Measurements from ENCODE around the gene AIFM1.
A peak's percentile ranks its signal among the peaks of the same experiment; 100 is the strongest.

The AIFM1 gene

DNA sequence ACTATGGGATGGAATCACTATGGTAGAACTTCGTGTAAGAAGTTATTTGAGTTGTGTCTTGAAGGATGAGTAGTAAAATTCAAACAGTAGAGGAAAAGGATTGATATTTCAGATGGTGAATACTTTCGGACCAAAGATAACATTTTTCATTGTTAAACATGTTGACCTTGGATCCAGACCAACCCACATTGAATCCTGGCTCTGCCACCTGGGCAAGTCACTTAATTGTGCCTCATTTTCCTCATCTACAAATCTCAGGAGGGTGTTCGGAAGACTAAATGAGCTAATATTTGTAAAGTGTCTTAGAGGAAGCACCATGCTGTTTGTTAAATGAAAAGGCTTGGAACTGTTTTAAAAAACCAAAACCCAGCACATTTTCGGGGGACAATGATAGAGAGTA lies 1.4 kb upstream of the AIFM1 start:
- Histone ChIP-seq H3K36me3 (ENCODE audit: control insufficient read depth, insufficient read depth, low read length, severe bottlenecking) (no peaks in the 10 kb centered on the region), H3K27me3 (replicated peaks; ENCODE audit: control insufficient read depth, insufficient read depth, low read length) (no peaks in the 10 kb centered on the region), H3K4me3 (ENCODE audit: low read length) (peak overlapping the region; percentile 89), H3K4me1 (ENCODE audit: control insufficient read depth, insufficient read depth, low read length) (peaks cover 8% of the 10 kb centered on the region), H3K9me3 (ENCODE audit: control insufficient read depth, low read length) (no peaks in the 10 kb centered on the region), H3K9ac (ENCODE audit: low read length) (peak overlapping the region; percentile 93)
- no peak for DNase-seq (ENCODE audit: low read depth)

GRCh38 chrX:130166503-130166777 lies 799 bp upstream of the AIFM1 start:
- Histone ChIP-seq H3K36me3 (ENCODE audit: control insufficient read depth, insufficient read depth, low read length, severe bottlenecking) (no peaks in the 10 kb centered on the region), H3K27me3 (replicated peaks; ENCODE audit: control insufficient read depth, insufficient read depth, low read length) (no peaks in the 10 kb centered on the region), H3K9ac (ENCODE audit: low read length) (peak overlapping the region; percentile 93), H3K9me3 (ENCODE audit: control insufficient read depth, low read length) (no peaks in the 10 kb centered on the region), H3K4me3 (ENCODE audit: low read length) (peak overlapping the region; percentile 89), H3K4me1 (ENCODE audit: control insufficient read depth, insufficient read depth, low read length) (peaks cover 10% of the 10 kb centered on the region)
- DNase-seq (ENCODE audit: low read depth) = no peak

- DNase-seq (ENCODE audit: low read depth) = peak; percentile 59
Measured at GRCh38 chrX:130165181-130165702, 399 bp downstream of the AIFM1 start.

DNA sequence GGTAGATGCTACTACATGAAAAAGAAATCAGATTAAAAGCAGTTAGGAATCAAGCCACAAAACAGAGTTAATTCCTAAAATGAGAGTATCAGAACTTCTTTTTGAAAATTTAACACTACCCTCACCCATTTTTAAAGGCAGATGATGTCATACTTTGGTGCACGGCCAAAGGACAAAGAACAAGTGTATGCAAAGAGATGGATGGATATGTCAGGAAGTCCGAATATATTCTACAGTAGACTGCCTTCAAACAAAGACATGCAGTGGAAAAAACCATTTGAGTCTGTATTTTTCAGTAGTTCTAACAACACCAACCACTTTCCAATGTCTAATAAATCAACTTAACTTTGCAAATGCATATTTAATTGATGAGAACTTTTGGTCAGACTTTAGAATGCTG lies 2.2 kb downstream of the AIFM1 start:
- no peak overlapping the region for H3K4me3 ChIP-seq (ENCODE audit: low read length)
- DNase-seq (ENCODE audit: low read depth) = no peak
- peaks cover 4% of the 10 kb centered on the region for H3K27me3 ChIP-seq (replicated peaks; ENCODE audit: control insufficient read depth, insufficient read depth, low read length)

More at GRCh38 chrX:130165181-130165702, 399 bp downstream of the AIFM1 start:
- peaks cover 1% of the 10 kb centered on the region for H3K27me3 ChIP-seq (replicated peaks; ENCODE audit: control insufficient read depth, insufficient read depth, low read length)
- H3K9ac ChIP-seq (ENCODE audit: low read length) = peak overlapping the region; percentile 93
- no peaks in the 10 kb centered on the region for H3K36me3 ChIP-seq (ENCODE audit: control insufficient read depth, insufficient read depth, low read length, severe bottlenecking)
- peaks cover 10% of the 10 kb centered on the region for H3K4me1 ChIP-seq (ENCODE audit: control insufficient read depth, insufficient read depth, low read length)
- H3K4me3 ChIP-seq (ENCODE audit: low read length) = peak overlapping the region; percentile 89
- no peaks in the 10 kb centered on the region for H3K9me3 ChIP-seq (ENCODE audit: control insufficient read depth, low read length)

GRCh38 chrX:130162094-130162735 lies 3.4 kb downstream of the AIFM1 start:
- Histone ChIP-seq H3K9me3 (ENCODE audit: control insufficient read depth, low read length) (no peaks in the 10 kb centered on the region), H3K4me3 (ENCODE audit: low read length) (no peak overlapping the region), H3K4me1 (ENCODE audit: control insufficient read depth, insufficient read depth, low read length) (peaks cover 13% of the 10 kb centered on the region), H3K27me3 (replicated peaks; ENCODE audit: control insufficient read depth, insufficient read depth, low read length) (peaks cover 4% of the 10 kb centered on the region), H3K36me3 (ENCODE audit: control insufficient read depth, insufficient read depth, low read length, severe bottlenecking) (no peaks in the 10 kb centered on the region), H3K9ac (ENCODE audit: low read length) (no peak overlapping the region)
- DNase-seq (ENCODE audit: low read depth) = no peak

More for the DNA sequence above, 2.2 kb downstream of the AIFM1 start:
- Histone ChIP-seq H3K9ac (ENCODE audit: low read length) (no peak overlapping the region), H3K4me1 (ENCODE audit: control insufficient read depth, insufficient read depth, low read length) (peaks cover 10% of the 10 kb centered on the region), H3K9me3 (ENCODE audit: control insufficient read depth, low read length) (no peaks in the 10 kb centered on the region), H3K36me3 (ENCODE audit: control insufficient read depth, insufficient read depth, low read length, severe bottlenecking) (no peaks in the 10 kb centered on the region)

GRCh38 chrX:130159776-130160175 lies 5.9 kb downstream of the AIFM1 start:
- H3K27me3 ChIP-seq (replicated peaks; ENCODE audit: control insufficient read depth, insufficient read depth, low read length) = peaks cover 12% of the 10 kb centered on the region
- H3K4me1 ChIP-seq (ENCODE audit: control insufficient read depth, insufficient read depth, low read length) = peaks cover 19% of the 10 kb centered on the region
- no peak for DNase-seq (ENCODE audit: low read depth)
- H3K9ac ChIP-seq (ENCODE audit: low read length) = no peak overlapping the region
- H3K4me3 ChIP-seq (ENCODE audit: low read length) = no peak overlapping the region
- no peaks in the 10 kb centered on the region for H3K36me3 ChIP-seq (ENCODE audit: control insufficient read depth, insufficient read depth, low read length, severe bottlenecking)
- no peaks in the 10 kb centered on the region for H3K9me3 ChIP-seq (ENCODE audit: control insufficient read depth, low read length)

DNA sequence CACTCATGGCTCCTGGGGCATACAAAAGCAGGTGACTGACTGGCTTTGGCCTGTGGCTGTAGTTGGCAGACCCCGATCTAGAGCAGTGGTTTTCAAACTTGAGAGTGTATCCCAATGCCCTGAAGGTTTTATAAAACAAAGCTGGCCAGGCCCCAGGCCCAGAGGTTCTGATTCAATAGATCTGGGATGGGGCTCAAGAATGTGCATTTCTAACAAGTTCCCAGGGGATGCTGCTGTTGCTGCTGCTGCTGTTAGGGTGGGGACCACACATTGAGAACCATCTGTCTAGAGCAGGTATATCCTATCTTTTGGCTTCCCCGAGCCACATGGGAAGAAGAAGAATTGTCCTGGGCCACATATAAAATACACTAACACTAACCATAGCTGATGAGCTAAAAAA lies 7.3 kb downstream of the AIFM1 start:
- no peak overlapping the region for H3K9ac ChIP-seq (ENCODE audit: low read length)
- peaks cover 19% of the 10 kb centered on the region for H3K4me1 ChIP-seq (ENCODE audit: control insufficient read depth, insufficient read depth, low read length)
- no peak for DNase-seq (ENCODE audit: low read depth)
- peaks cover 12% of the 10 kb centered on the region for H3K27me3 ChIP-seq (replicated peaks; ENCODE audit: control insufficient read depth, insufficient read depth, low read length)
- H3K4me3 ChIP-seq (ENCODE audit: low read length) = no peak overlapping the region
- H3K36me3 ChIP-seq (ENCODE audit: control insufficient read depth, insufficient read depth, low read length, severe bottlenecking) = peaks cover 5% of the 10 kb centered on the region
- H3K9me3 ChIP-seq (ENCODE audit: control insufficient read depth, low read length) = no peaks in the 10 kb centered on the region

- no peak for DNase-seq (ENCODE audit: low read depth)
- no peaks in the 10 kb centered on the region for H3K9me3 ChIP-seq (ENCODE audit: control insufficient read depth, low read length)
- no peak overlapping the region for H3K9ac ChIP-seq (ENCODE audit: low read length)
- H3K27me3 ChIP-seq (replicated peaks; ENCODE audit: control insufficient read depth, insufficient read depth, low read length) = peaks cover 12% of the 10 kb centered on the region
- H3K4me1 ChIP-seq (ENCODE audit: control insufficient read depth, insufficient read depth, low read length) = peaks cover 13% of the 10 kb centered on the region
- H3K36me3 ChIP-seq (ENCODE audit: control insufficient read depth, insufficient read depth, low read length, severe bottlenecking) = peaks cover 10% of the 10 kb centered on the region
- no peak overlapping the region for H3K4me3 ChIP-seq (ENCODE audit: low read length)
Measured at GRCh38 chrX:130155564-130155963, 10.1 kb downstream of the AIFM1 start.

- Histone ChIP-seq H3K4me3 (ENCODE audit: low read length) (no peak overlapping the region), H3K4me1 (ENCODE audit: control insufficient read depth, insufficient read depth, low read length) (no peaks in the 10 kb centered on the region), H3K9ac (ENCODE audit: low read length) (no peak overlapping the region), H3K36me3 (ENCODE audit: control insufficient read depth, insufficient read depth, low read length, severe bottlenecking) (peaks cover 42% of the 10 kb centered on the region), H3K9me3 (ENCODE audit: control insufficient read depth, low read length) (no peaks in the 10 kb centered on the region), H3K27me3 (replicated peaks; ENCODE audit: control insufficient read depth, insufficient read depth, low read length) (no peaks in the 10 kb centered on the region)
- DNase-seq (ENCODE audit: low read depth) = no peak
Measured at GRCh38 chrX:130147631-130148030, 18.0 kb downstream of the AIFM1 start.

- Histone ChIP-seq H3K4me3 (ENCODE audit: low read length) (no peak overlapping the region), H3K27me3 (replicated peaks; ENCODE audit: control insufficient read depth, insufficient read depth, low read length) (peaks cover 4% of the 10 kb centered on the region), H3K9me3 (ENCODE audit: control insufficient read depth, low read length) (no peaks in the 10 kb centered on the region), H3K36me3 (ENCODE audit: control insufficient read depth, insufficient read depth, low read length, severe bottlenecking) (peaks cover 50% of the 10 kb centered on the region), H3K4me1 (ENCODE audit: control insufficient read depth, insufficient read depth, low read length) (no peaks in the 10 kb centered on the region), H3K9ac (ENCODE audit: low read length) (no peak overlapping the region)
- no peak for DNase-seq (ENCODE audit: low read depth)
Measured at GRCh38 chrX:130145123-130145522, 20.5 kb downstream of the AIFM1 start.

GRCh38 chrX:130144509-130144908 lies 21.1 kb downstream of the AIFM1 start:
- peak; percentile 33 for DNase-seq (ENCODE audit: low read depth)
- no peak overlapping the region for H3K9ac ChIP-seq (ENCODE audit: low read length)
- H3K27me3 ChIP-seq (replicated peaks; ENCODE audit: control insufficient read depth, insufficient read depth, low read length) = peaks cover 4% of the 10 kb centered on the region
- H3K36me3 ChIP-seq (ENCODE audit: control insufficient read depth, insufficient read depth, low read length, severe bottlenecking) = peaks cover 55% of the 10 kb centered on the region
- no peak overlapping the region for H3K4me3 ChIP-seq (ENCODE audit: low read length)
- no peaks in the 10 kb centered on the region for H3K9me3 ChIP-seq (ENCODE audit: control insufficient read depth, low read length)
- H3K4me1 ChIP-seq (ENCODE audit: control insufficient read depth, insufficient read depth, low read length) = no peaks in the 10 kb centered on the region

All from adipocyte (in vitro differentiated cells).